Neural crest cell (in vitro differentiated cells): ENCODE results near the gene CHSY3. TPM values are rescaled to one million over a fixed set of nuclear protein-coding genes. Genes with fewer than 3 reads are reported as not detected.

ENCODE experiments used
- DNase-seq: peaks from one replicate; pipeline ENCODE4 v3.0.0; 2021; ENCODE audit warnings: low read depth, mixed read lengths, low spot score
- H3K27ac Mint-ChIP-seq: one replicate; pipeline ENCODE4 v1.8.0; 2021; ENCODE audit warnings: mild to moderate bottlenecking, mixed read lengths; ENCODE audit not compliant: unreplicated experiment
- H3K27me3 Mint-ChIP-seq: 2 replicates; pipeline ENCODE4 v1.8.0; 2021; ENCODE audit warnings: low read depth, mild to moderate bottlenecking, mixed read lengths
- H3K36me3 Mint-ChIP-seq: 2 replicates; pipeline ENCODE4 v1.8.0; 2021; ENCODE audit warnings: low read depth, mild to moderate bottlenecking, mixed read lengths
- H3K4me1 Mint-ChIP-seq: 2 replicates; pipeline ENCODE4 v1.8.0; 2021; ENCODE audit warnings: mixed read lengths
- H3K4me3 Mint-ChIP-seq: one replicate; pipeline ENCODE4 v1.8.0; 2021; ENCODE audit warnings: mild to moderate bottlenecking, mixed read lengths
- H3K9me3 Mint-ChIP-seq: 2 replicates; pipeline ENCODE4 v1.8.0; 2021; ENCODE audit warnings: mixed read lengths
- CTCF ChIP-seq: fragments of 200-600 bp; sonication (generic); conservative IDR thresholded peaks from 2 replicates; pipeline ENCODE4 v1.5.0; 2021; ENCODE audit warnings: antibody characterized with exemption, mild to moderate bottlenecking
- total RNA-seq: library from RNA; stranded (reverse); gene quantifications from 2 replicates; pipeline ENCODE4 v1.2.1, GENCODE V29; 2021

Gene CHSY3
- total RNA-seq, 1 donor from 2014 or later: 0.91 TPM

GRCh38 chr5:129899454-129899853, 4.8 kb upstream of the CHSY3 start:
- no peak for DNase-seq
- H3K36me3 Mint-ChIP-seq: no peaks in the 10 kb centered on the region
- H3K27me3 Mint-ChIP-seq: peaks cover 41% of the 10 kb centered on the region
- no peaks in the 10 kb centered on the region for H3K9me3 Mint-ChIP-seq
- H3K4me3 Mint-ChIP-seq: no peak overlapping the region
- peaks cover 6% of the 10 kb centered on the region for H3K4me1 Mint-ChIP-seq
- peak; percentile 54 for TF ChIP-seq CTCF
- no peak overlapping the region for H3K27ac Mint-ChIP-seq

GRCh38 chr5:129902816-129903215, 1.4 kb upstream of the CHSY3 start:
- H3K27me3 Mint-ChIP-seq: peaks cover 64% of the 10 kb centered on the region
- no peak overlapping the region for H3K27ac Mint-ChIP-seq
- no peak for TF ChIP-seq CTCF
- H3K4me3 Mint-ChIP-seq: peak overlapping the region; percentile 92
- peaks cover 22% of the 10 kb centered on the region for H3K4me1 Mint-ChIP-seq
- no peak for DNase-seq
- H3K9me3 Mint-ChIP-seq: no peaks in the 10 kb centered on the region
- no peaks in the 10 kb centered on the region for H3K36me3 Mint-ChIP-seq

GRCh38 chr5:129903466-129904101, 681 bp upstream of the CHSY3 start:
- TF ChIP-seq CTCF: no peak
- H3K36me3 Mint-ChIP-seq: no peaks in the 10 kb centered on the region
- no peak for DNase-seq
- peak overlapping the region; percentile 92 for H3K4me3 Mint-ChIP-seq
- H3K27me3 Mint-ChIP-seq: peaks cover 63% of the 10 kb centered on the region
- peaks cover 22% of the 10 kb centered on the region for H3K4me1 Mint-ChIP-seq
- H3K9me3 Mint-ChIP-seq: no peaks in the 10 kb centered on the region
- H3K27ac Mint-ChIP-seq: peak overlapping the region; percentile 45

- TF ChIP-seq CTCF: no peak
- Mint-ChIP-seq H3K36me3 (no peaks in the 10 kb centered on the region), H3K4me1 (peaks cover 22% of the 10 kb centered on the region), H3K9me3 (no peaks in the 10 kb centered on the region), H3K4me3 (peak overlapping the region; percentile 95), H3K27me3 (peaks cover 57% of the 10 kb centered on the region), H3K27ac (no peak overlapping the region)
- peak; percentile 18 for DNase-seq
Measured at GRCh38 chr5:129904667-129905472, 605 bp downstream of the CHSY3 start.

DNA sequence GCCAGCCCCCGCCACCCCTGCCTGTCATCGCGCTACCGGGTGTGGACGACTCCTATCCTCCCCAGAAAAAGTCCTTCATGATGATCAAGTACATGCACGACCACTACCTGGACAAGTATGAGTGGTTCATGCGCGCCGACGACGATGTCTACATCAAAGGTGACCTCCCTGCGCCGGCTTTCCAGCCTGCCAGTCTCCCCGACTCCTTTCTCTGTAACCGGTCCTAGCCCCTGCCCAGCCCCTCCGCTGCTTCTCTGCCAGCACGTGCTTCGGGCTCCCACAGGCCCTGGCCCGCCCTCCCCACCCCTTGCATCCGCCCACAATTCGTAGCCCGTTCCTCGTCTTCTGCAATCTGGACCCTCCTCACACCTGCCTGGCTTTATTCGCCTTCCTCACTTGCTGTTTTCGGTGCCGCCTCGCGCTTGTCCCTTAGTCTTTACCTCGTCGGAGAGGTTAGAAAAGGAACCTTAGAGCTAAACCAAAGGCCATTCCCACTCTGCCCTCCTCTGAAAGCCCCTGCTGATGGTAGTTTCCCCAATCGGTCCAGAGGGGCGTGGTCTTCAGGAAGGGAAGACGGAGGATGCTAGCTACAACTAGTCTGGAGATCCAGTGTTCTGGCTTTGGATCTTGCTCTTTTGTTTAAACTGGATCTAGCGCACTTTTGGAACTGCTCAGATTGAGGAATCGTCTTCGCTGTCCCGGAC, 1.4 kb downstream of the CHSY3 start:
- DNase-seq: peak; percentile 2
- TF ChIP-seq CTCF: no peak
- Mint-ChIP-seq H3K36me3 (no peaks in the 10 kb centered on the region), H3K27ac (no peak overlapping the region), H3K4me3 (peak overlapping the region; percentile 95), H3K27me3 (peaks cover 56% of the 10 kb centered on the region), H3K4me1 (peaks cover 22% of the 10 kb centered on the region), H3K9me3 (no peaks in the 10 kb centered on the region)
